ENCODE results near the gene KCNN1. TPM values are rescaled to one million over a fixed set of nuclear protein-coding genes. Genes with fewer than 3 reads are reported as not detected.

Gene KCNN1
- total RNA-seq, 4 donors from 2014 or later: 0.12 to 1.0 (median 0.88) TPM; not detected in 1

DNA sequence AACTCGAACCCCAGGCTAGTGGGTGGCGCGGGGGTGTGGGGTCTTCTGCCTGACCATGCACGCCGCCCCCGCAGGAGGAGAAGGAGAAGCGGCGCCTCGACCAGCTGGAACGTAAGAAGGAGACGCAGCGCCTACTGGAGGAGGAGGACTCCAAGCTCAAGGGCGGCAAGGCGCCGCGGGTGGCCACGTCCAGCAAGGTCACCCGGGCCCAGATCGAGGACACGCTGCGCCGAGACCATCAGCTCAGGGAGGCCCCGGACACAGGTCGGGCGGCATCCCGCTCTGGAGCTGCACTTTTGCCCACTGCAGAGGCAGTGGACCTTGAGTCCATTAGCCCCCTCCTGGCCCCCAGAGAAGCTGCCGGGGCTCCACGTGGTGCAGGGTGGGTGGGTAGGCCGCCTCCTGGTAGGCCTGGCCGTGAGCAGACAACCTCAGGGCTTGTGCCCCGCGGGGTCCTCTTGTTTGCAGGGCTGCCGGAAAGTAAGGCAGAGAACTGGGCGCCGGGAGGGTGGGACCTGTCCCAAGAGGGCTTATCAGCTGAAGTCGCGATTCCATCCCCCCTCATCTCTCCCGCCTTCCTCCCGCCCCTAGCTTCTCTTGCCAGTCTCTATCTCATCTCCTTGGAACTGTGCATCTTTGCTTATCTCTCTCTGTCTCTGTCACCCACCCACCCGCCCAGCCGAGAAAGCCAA, 24.2 kb upstream of the KCNN1 start:
- TF ChIP-seq CTCF (IDR thresholded peaks at IDR 0.05): no peak
- no peak for DNase-seq (ENCODE audit: low spot score)
- ATAC-seq (ENCODE audit: low FRiP score): no peak

DNA sequence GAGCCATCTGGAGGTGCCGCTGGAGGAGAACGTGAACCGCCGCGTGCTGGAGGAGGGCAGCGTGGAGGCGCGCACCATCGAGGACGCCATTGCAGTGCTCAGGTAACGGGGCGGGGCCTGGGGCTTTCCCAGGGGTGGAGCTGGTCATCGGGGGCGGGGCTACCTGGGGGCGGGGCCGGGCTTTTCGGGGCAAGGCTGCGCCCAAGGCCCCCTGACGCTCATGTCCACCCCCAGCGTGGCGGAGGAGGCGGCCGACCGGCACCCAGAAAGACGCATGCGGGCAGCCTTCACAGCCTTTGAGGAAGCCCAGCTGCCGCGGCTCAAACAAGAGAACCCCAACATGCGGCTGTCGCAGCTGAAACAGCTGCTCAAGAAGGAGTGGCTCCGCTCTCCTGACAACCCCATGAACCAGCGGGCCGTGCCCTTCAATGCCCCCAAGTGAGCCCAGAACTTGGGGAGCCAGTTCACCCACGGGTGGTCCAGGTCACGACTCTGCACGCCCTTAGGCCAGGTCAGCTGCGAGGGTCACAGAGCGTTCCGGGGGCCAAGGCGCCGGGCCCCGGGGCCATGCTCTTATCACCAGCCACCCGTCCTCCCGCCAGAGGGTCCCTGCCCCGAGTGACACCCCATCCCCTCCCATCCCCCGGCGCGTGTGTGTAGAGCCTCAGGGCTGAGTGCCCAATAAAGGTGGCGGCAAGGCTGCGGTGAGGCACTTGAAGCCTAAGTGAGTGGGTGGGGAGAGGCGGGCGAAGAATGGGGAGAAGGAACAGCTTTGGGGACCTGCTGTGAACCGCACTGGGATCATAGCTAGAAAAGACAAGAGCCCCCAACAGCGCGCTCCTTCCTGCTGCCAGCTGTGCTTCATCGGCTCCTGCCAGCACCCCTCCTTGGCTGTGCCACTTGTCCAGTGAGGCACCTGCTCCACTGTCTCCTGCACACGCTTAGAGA, 23.4 kb upstream of the KCNN1 start:
- ATAC-seq (ENCODE audit: low FRiP score) (no peak), DNase-seq (ENCODE audit: low spot score) (no peak)
- TF ChIP-seq CTCF (IDR thresholded peaks at IDR 0.05): no peak

DNA sequence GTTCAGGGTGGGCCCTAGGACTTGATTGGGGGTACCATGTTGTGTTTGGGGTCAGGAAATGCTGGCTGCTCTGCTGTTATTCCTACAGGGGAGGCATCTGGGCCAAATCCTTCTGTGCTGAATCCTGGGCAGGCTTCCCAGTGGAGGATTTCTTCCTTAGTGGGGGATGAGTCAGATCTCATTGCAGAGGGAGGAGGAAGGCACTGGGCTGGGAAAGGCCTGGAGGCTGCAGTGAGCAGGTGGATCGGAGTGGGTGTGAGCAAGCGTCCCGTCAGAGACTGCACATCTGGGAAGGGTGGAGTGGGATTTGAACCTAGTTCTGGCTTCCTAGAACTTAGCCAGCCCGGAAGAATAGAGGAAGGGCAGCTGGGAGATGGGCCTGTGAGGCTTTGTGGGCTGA, 22.6 kb upstream of the KCNN1 start:
- ATAC-seq (ENCODE audit: low FRiP score) (peak; percentile 67), DNase-seq (ENCODE audit: low spot score) (no peak)
- TF ChIP-seq CTCF (IDR thresholded peaks at IDR 0.05): no peak

DNA sequence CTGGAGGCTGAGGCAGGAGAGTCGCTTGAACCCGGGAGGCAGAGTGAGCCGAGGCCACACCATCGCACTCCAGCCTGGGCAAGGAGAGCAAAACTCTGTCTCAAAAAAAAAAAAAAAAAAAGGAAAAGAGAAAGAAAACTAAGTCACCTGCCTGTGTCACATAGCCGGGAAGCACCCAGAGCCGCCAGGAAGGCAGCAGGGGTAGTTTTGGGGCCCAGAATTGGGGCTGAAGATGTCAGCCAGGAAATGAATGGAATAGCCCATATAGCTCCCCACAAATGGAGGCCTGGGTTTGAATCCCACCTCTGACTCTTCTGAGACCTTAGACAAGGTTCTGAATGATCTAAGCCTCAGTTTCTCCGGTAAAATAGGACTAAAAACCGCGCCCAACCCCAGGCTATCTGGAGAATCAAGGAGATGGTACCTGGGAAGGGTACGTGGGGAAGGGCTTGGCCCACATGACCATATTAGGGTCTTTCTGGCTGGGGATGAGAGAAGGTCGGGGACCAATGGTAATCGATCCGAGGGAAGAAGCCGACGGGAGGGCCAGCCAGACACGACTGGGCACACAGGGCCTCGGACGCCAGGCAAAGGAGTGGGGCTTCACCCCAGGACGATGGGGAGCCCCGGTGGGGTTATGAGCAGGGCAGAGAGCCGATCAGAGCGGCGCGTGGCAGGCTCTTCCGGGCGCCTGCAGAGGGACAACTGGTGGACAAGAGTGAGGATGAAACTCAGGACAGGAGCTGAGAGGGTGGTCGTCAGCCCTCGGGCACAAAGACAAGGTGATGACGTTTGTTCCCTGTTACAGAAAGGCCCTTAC, 19.7 kb upstream of the KCNN1 start:
- TF ChIP-seq CTCF (IDR thresholded peaks at IDR 0.05): no peak
- peak; percentile 17 for ATAC-seq (ENCODE audit: low FRiP score)
- no peak for DNase-seq (ENCODE audit: low spot score)

DNA sequence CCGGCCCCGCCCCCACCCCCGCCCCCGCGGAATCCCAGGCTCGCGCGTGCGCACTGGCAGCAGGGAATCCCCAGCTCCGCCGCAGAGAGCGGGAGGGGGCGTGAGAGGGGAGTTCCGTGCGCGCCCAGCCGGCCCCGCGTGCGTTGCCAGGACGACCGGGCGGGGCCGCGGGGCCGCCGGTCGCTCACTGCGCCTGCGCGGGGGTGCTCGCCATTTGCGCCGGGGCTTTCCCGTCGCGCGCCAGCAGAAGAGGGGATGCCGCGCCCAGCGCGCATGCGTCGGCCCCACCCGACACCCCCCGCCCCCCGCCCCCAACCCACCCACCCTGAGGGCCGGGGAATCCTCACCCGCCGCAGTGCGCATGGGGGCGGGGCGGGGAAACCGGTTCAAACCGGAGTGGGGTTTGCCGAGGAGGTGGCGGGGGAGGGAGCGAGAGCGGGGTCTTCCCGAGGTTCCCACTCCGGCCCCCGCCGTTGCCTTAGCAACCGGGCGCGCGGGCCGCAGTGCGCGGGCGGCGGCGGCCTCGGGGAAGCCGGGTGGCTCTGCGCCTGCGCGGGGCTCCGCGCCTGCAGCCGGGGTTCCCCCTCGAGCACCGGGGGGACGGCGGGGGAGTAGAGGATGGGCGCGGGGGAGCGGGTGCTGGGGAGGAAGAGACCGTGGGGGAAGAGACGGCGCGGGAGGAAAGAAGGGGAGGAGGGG, 18.9 kb upstream of the KCNN1 start:
- peak; percentile 50 for DNase-seq (ENCODE audit: low spot score)
- TF ChIP-seq CTCF (IDR thresholded peaks at IDR 0.05): no peak
- peak; percentile 88 for ATAC-seq (ENCODE audit: low FRiP score)

DNA sequence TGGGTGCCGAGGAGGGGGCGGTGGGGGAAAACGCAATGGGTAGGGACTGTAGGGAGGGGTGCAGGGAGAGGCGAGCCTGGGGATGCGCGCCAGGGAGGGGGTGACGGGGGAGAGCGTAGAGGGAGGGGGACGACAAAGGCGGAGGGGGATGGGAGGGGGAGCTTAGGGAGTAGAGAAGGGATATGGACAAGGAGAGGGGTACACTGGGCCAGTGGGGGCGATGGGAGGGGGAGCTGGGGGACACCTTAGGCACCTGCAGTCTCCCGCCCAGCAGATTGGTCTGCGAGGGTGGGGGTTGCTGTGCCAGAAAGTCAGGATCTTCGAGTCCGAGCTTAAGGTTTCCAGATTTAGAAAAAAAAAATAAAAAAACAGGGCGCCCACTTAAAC, 18.4 kb upstream of the KCNN1 start:
- TF ChIP-seq CTCF (IDR thresholded peaks at IDR 0.05): no peak
- DNase-seq (ENCODE audit: low spot score) (no peak), ATAC-seq (ENCODE audit: low FRiP score) (no peak)

Data from omental fat pad (tissue), 4 donors.